Keratinocyte (primary cell): ENCODE data around the gene FAM53B. TPM values are rescaled to one million over a fixed set of nuclear protein-coding genes. Genes with fewer than 3 reads are reported as not detected.

Source experiments
- DNase-seq: peaks from one replicate; pipeline ENCODE4 v3.0.0-alpha.2; 2011; ENCODE audit warnings: low read depth, missing footprints, low spot score
- FAIRE-seq: peaks from 2 replicates; lab custom pipeline; 2011; peaks lifted over from hg19 to GRCh38; lab: Jason Lieb, UNC
- H2AFZ ChIP-seq: 2 replicates; pipeline ENCODE4 v1.6.0; 2012; ENCODE audit warnings: low read length, control low read depth, inconsistent platforms; ENCODE audit not compliant: control insufficient read depth
- H3K27ac ChIP-seq: 2 replicates; pipeline ENCODE4 v1.5.1; 2011; ENCODE audit warnings: low read length; ENCODE audit not compliant: control insufficient read depth, insufficient read depth
- H3K27me3 ChIP-seq: 3 replicates; pipeline ENCODE4 v1.6.0; 2011; ENCODE audit warnings: low read length; ENCODE audit not compliant: control insufficient read depth, insufficient read depth; ENCODE audit errors: extremely low read depth
- H3K36me3 ChIP-seq, 2 experiments: 2 replicates in 1 of 2; 3 replicates in 1 of 2; pipeline ENCODE4 v1.5.1; 2011; ENCODE audit warnings: low read length in 2 of 2, mild to moderate bottlenecking in 1 of 2; ENCODE audit not compliant: control insufficient read depth in 2 of 2, insufficient read depth in 2 of 2; ENCODE audit errors: extremely low read depth in 1 of 2
- H3K4me1 ChIP-seq: 3 replicates; pipeline ENCODE4 v1.5.1; 2011; ENCODE audit warnings: low read length; ENCODE audit not compliant: control insufficient read depth, insufficient read depth; ENCODE audit errors: extremely low read depth
- H3K4me2 ChIP-seq: 3 replicates; pipeline ENCODE4 v1.6.0; 2011; ENCODE audit warnings: low read depth, low read length; ENCODE audit not compliant: control insufficient read depth, insufficient read depth; ENCODE audit errors: extremely low read depth
- H3K4me3 ChIP-seq, 3 experiments: fragments of 200-600 bp in 1 of 3; sonication (generic) in 1 of 3; 2 replicates in 2 of 3; 3 replicates in 1 of 3; pipeline ENCODE4 v1.5.1; 2011 to 2016; ENCODE audit warnings: low read length in 3 of 3, mild to moderate bottlenecking in 3 of 3, control low read depth in 2 of 3, inconsistent platforms in 1 of 3, low read depth in 1 of 3, mixed read lengths in 1 of 3, mixed run types in 1 of 3, moderate library complexity in 1 of 3; ENCODE audit not compliant: control insufficient read depth in 2 of 3, insufficient read depth in 2 of 3; ENCODE audit errors: extremely low read depth in 1 of 3
- H3K79me2 ChIP-seq: 2 replicates; pipeline ENCODE4 v1.6.0; 2012; ENCODE audit warnings: low read length; ENCODE audit not compliant: control insufficient read depth, insufficient read depth
- H3K9ac ChIP-seq: 3 replicates; pipeline ENCODE4 v1.6.0; 2011; ENCODE audit warnings: low read length; ENCODE audit not compliant: control insufficient read depth, insufficient read depth; ENCODE audit errors: extremely low read depth
- H3K9me1 ChIP-seq: 3 replicates; pipeline ENCODE4 v1.6.0; 2011; ENCODE audit warnings: low read length; ENCODE audit not compliant: control insufficient read depth, insufficient read depth; ENCODE audit errors: extremely low read depth
- H3K9me3 ChIP-seq: 2 replicates; pipeline ENCODE4 v1.5.1; 2012; ENCODE audit warnings: low read depth, low read length; ENCODE audit not compliant: control insufficient read depth
- H4K20me1 ChIP-seq: 3 replicates; pipeline ENCODE4 v1.6.0; 2011; ENCODE audit warnings: low read length; ENCODE audit not compliant: control insufficient read depth, insufficient read depth; ENCODE audit errors: extremely low read depth
- CTCF ChIP-seq, 3 experiments: IDR thresholded peaks in 1 of 3; conservative IDR thresholded peaks in 1 of 3; optimal IDR thresholded peaks in 1 of 3; 2 replicates in 2 of 3; 3 replicates in 1 of 3; pipeline versions ENCODE3 to v1.5.1; 2011; ENCODE audit warnings: low read length in 3 of 3, mild to moderate bottlenecking in 3 of 3, moderate library complexity in 2 of 3, control low read depth in 1 of 3, inconsistent platforms in 1 of 3; ENCODE audit not compliant: insufficient read depth in 2 of 3; ENCODE audit errors: extremely low read depth in 1 of 3
- EZH2 ChIP-seq: IDR thresholded peaks from one replicate; pipeline ENCODE4 v1.6.1; 2012; ENCODE audit warnings: inconsistent platforms, mild to moderate bottlenecking, low read length, moderate library complexity
- dilution Hi-C: fragments of 300-500 bp; cut with MboI; formaldehyde crosslinking; loops from one replicate; pipeline ENCODE4 v1.7.0; 2020; ENCODE audit warnings: low sequenced_read_pairs; ENCODE audit not compliant: extremely low pct_ligation_motif_present
- polyA plus RNA-seq, 5 experiments: library from polyadenylated mRNA; depleted of rRNA in 3 of 5; stranded (reverse) in 3 of 5; stranded (forward) in 1 of 5; unstranded in 1 of 5; fragments of >200 nt; gene quantifications; 1 replicate in 1 of 5; 2 replicates in 3 of 5; 3 replicates in 1 of 5; pipeline versions ENCODE4 v1.2.1 to v1.2.3, GENCODE V29; 2011 to 2012; ENCODE audit warnings: missing spikeins in 2 of 5, low read depth in 1 of 5, low replicate concordance in 1 of 5

Gene FAM53B
- polyA plus RNA-seq, 1 donor (not counting 4 experiments of a cell fraction or from before 2014, with no cell fraction given) = 8.6 TPM

- no peak for TF ChIP-seq CTCF (optimal IDR thresholded peaks at IDR 0.05 in 1 of 3, IDR thresholded peaks at IDR 0.05 in 1 of 3, conservative IDR thresholded peaks at IDR 0.05 in 1 of 3; ENCODE audit: extremely low read depth in 1 of 3, insufficient read depth in 2 of 3, low read length in 3 of 3)
- no peak for TF ChIP-seq EZH2
- FAIRE-seq = no peak
- Histone ChIP-seq H3K4me3 (no peak overlapping the region), H3K9ac (no peak overlapping the region), H4K20me1 (no peaks in the 10 kb centered on the region), H3K4me2 (no peak overlapping the region), H3K79me2 (peaks cover 54% of the 10 kb centered on the region), H3K27ac (no peak overlapping the region), H3K9me1 (peaks cover 2% of the 10 kb centered on the region), H2AFZ (no peak overlapping the region), H3K4me1 (peaks cover 29% of the 10 kb centered on the region), H3K27me3 (no peaks in the 10 kb centered on the region), H3K9me3 (no peaks in the 10 kb centered on the region), H3K36me3 (peaks cover 5 to 9% of the 10 kb centered on the region in 2 experiments)
- DNase-seq = no peak
- dilution Hi-C loops = no loop called here
These were observed 16.7 kb downstream of the FAM53B start for GRCh38 chr10:124727361-124727960.

- TF ChIP-seq EZH2 (no peak), CTCF (optimal IDR thresholded peaks at IDR 0.05 in 1 of 3, IDR thresholded peaks at IDR 0.05 in 1 of 3, conservative IDR thresholded peaks at IDR 0.05 in 1 of 3; ENCODE audit: extremely low read depth in 1 of 3, insufficient read depth in 2 of 3, low read length in 3 of 3) (no peak)
- DNase-seq (no peak), FAIRE-seq (no peak)
- H3K9me1 ChIP-seq = no peaks in the 10 kb centered on the region
- no peaks in the 10 kb centered on the region for H4K20me1 ChIP-seq
- peaks cover 48% of the 10 kb centered on the region for H3K79me2 ChIP-seq
- H3K36me3 ChIP-seq = peaks cover 0 to 8% of the 10 kb centered on the region in 2 experiments
- no peaks in the 10 kb centered on the region for H3K9me3 ChIP-seq
- dilution Hi-C loops = no loop called here
- peaks cover 40% of the 10 kb centered on the region for H3K4me1 ChIP-seq
- H3K27me3 ChIP-seq = no peaks in the 10 kb centered on the region
- H3K9ac ChIP-seq = no peak overlapping the region
- H2AFZ ChIP-seq = no peak overlapping the region
- no peak overlapping the region for H3K4me2 ChIP-seq
- H3K27ac ChIP-seq = no peak overlapping the region
- H3K4me3 ChIP-seq = no peak overlapping the region
These were observed 18.4 kb downstream of the FAM53B start for GRCh38 chr10:124725791-124726190.
